H9 (cell line): ENCODE data around the gene XCR1. TPM values are rescaled to one million over a fixed set of nuclear protein-coding genes. Genes with fewer than 3 reads are reported as not detected.

Source experiments
- DNase-seq: peaks from one replicate; pipeline ENCODE4 v3.0.0-alpha.2; 2017
- H2AFZ ChIP-seq: one replicate; pipeline ENCODE4 v1.6.1; 2013; ENCODE audit warnings: mild to moderate bottlenecking, low read length, control low read depth, moderate library complexity
- H2AK5ac ChIP-seq: 2 replicates; pipeline ENCODE4 v1.6.1; 2013; ENCODE audit warnings: low read length, control low read depth, mixed read lengths; ENCODE audit not compliant: insufficient read length
- H2BK120ac ChIP-seq: one replicate; pipeline ENCODE4 v1.6.1; 2013; ENCODE audit warnings: low read depth, mild to moderate bottlenecking, low read length, control low read depth, inconsistent platforms; ENCODE audit not compliant: poor library complexity, severe bottlenecking
- H2BK12ac ChIP-seq: 2 replicates; pipeline ENCODE4 v1.6.1; 2013; ENCODE audit warnings: low read length, control low read depth, mixed read lengths, low read depth; ENCODE audit not compliant: insufficient read length
- H2BK15ac ChIP-seq: 2 replicates; pipeline ENCODE4 v1.6.1; 2013; ENCODE audit warnings: low read depth, low read length, control low read depth
- H2BK20ac ChIP-seq: one replicate; pipeline ENCODE4 v1.6.1; 2013; ENCODE audit warnings: low read depth, mild to moderate bottlenecking, low read length, control low read depth, inconsistent platforms; ENCODE audit not compliant: poor library complexity, severe bottlenecking
- H2BK5ac ChIP-seq: 2 replicates; pipeline ENCODE4 v1.6.1; 2013; ENCODE audit warnings: low read length, control low read depth, mixed read lengths; ENCODE audit not compliant: insufficient read length
- H3K14ac ChIP-seq: 2 replicates; pipeline ENCODE4 v1.6.1; 2013; ENCODE audit warnings: low read length, control low read depth; ENCODE audit not compliant: insufficient read depth
- H3K18ac ChIP-seq: 2 replicates; pipeline ENCODE4 v1.6.1; 2013; ENCODE audit warnings: low read depth, mild to moderate bottlenecking, mixed read lengths, low read length, control low read depth; ENCODE audit not compliant: insufficient read length
- H3K23ac ChIP-seq: 2 replicates; pipeline ENCODE4 v1.6.1; 2013; ENCODE audit warnings: low read length, control low read depth, mixed read lengths, low read depth; ENCODE audit not compliant: insufficient read length
- H3K23me2 ChIP-seq: 2 replicates; pipeline ENCODE4 v1.6.1; 2013; ENCODE audit warnings: low read depth, mild to moderate bottlenecking, mixed read lengths, low read length, control low read depth; ENCODE audit not compliant: insufficient read length, poor library complexity, severe bottlenecking
- H3K27ac ChIP-seq: 2 replicates; pipeline ENCODE4 v1.5.1; 2013; ENCODE audit warnings: low read length, control low read depth, mixed read lengths, low read depth; ENCODE audit not compliant: insufficient read length
- H3K27me3 ChIP-seq: 2 replicates; pipeline ENCODE4 v1.6.1; 2013; ENCODE audit warnings: low read length, control low read depth, inconsistent platforms; ENCODE audit not compliant: insufficient read depth
- H3K4ac ChIP-seq: 2 replicates; pipeline ENCODE4 v1.6.1; 2013; ENCODE audit warnings: low read depth, mild to moderate bottlenecking, control low read depth, inconsistent platforms, low read length, moderate library complexity
- H3K4me1 ChIP-seq: 2 replicates; pipeline ENCODE4 v1.6.1; 2013; ENCODE audit warnings: low read length, control low read depth, inconsistent platforms; ENCODE audit not compliant: insufficient read depth
- H3K4me2 ChIP-seq: 2 replicates; pipeline ENCODE4 v1.6.1; 2013; ENCODE audit warnings: low read length, control low read depth, mixed read lengths; ENCODE audit not compliant: insufficient read length, insufficient read depth
- H3K56ac ChIP-seq: 2 replicates; pipeline ENCODE4 v1.6.1; 2013; ENCODE audit warnings: low read depth, mild to moderate bottlenecking, mixed read lengths, low read length, control low read depth; ENCODE audit not compliant: insufficient read length
- H3K79me1 ChIP-seq: 2 replicates; pipeline ENCODE4 v1.6.1; 2013; ENCODE audit warnings: low read depth, mild to moderate bottlenecking, moderate library complexity, low read length, control low read depth, inconsistent platforms; ENCODE audit not compliant: insufficient read depth, poor library complexity, severe bottlenecking
- H3K79me2 ChIP-seq: 2 replicates; pipeline ENCODE4 v1.6.1; 2013; ENCODE audit warnings: low read length, control low read depth, inconsistent platforms; ENCODE audit not compliant: insufficient read depth
- H3K9ac ChIP-seq: 2 replicates; pipeline ENCODE4 v1.6.1; 2013; ENCODE audit warnings: low read length, control low read depth, mixed read lengths; ENCODE audit not compliant: insufficient read length; ENCODE audit errors: extremely low read depth
- H3K9me3 ChIP-seq: one replicate; pipeline ENCODE4 v1.6.1; 2013; ENCODE audit warnings: low read depth, low read length, inconsistent platforms; ENCODE audit not compliant: control insufficient read depth
- H3T11ph ChIP-seq: one replicate; pipeline ENCODE4 v1.6.1; 2013; ENCODE audit warnings: mild to moderate bottlenecking, low read length, control low read depth, inconsistent platforms
- H4K20me1 ChIP-seq: one replicate; pipeline ENCODE4 v1.6.1; 2013; ENCODE audit not compliant: control insufficient read depth, insufficient read length, insufficient read depth
- H4K5ac ChIP-seq: 2 replicates; pipeline ENCODE4 v1.6.1; 2013; ENCODE audit warnings: low read depth, mild to moderate bottlenecking, mixed read lengths, low read length, control low read depth; ENCODE audit not compliant: insufficient read length
- H4K8ac ChIP-seq: replicated peaks from 2 replicates; pipeline ENCODE4 v1.6.1; 2013; ENCODE audit warnings: low read length, control low read depth, mixed read lengths, low read depth; ENCODE audit not compliant: insufficient read length
- H4K91ac ChIP-seq: 2 replicates; pipeline ENCODE4 v1.6.1; 2013; ENCODE audit warnings: low read depth, mild to moderate bottlenecking, moderate library complexity, mixed read lengths, low read length, control low read depth; ENCODE audit not compliant: insufficient read length
- H3K27ac Mint-ChIP-seq, 3 experiments: 2 replicates in 2 of 3; 3 replicates in 1 of 3; pipeline ENCODE4 v1.8.0; 2020 to 2021; ENCODE audit warnings: mixed read lengths in 3 of 3, mild to moderate bottlenecking in 1 of 3, moderate library complexity in 1 of 3
- H3K27me3 Mint-ChIP-seq: 2 replicates; pipeline ENCODE4 v1.8.0; 2021; ENCODE audit warnings: low read depth, mild to moderate bottlenecking, moderate library complexity, mixed read lengths
- H3K36me3 Mint-ChIP-seq, 3 experiments: 2 replicates in 2 of 3; 3 replicates in 1 of 3; pipeline ENCODE4 v1.8.0; 2020 to 2021; ENCODE audit warnings: low read depth in 3 of 3, mixed read lengths in 3 of 3; ENCODE audit not compliant: insufficient read depth in 1 of 3
- H3K4me1 Mint-ChIP-seq, 2 experiments: 2 replicates each; pipeline ENCODE4 v1.8.0; 2020; ENCODE audit warnings: mixed read lengths in 2 of 2
- H3K4me3 Mint-ChIP-seq, 2 experiments: 2 replicates in 1 of 2; 3 replicates in 1 of 2; pipeline ENCODE4 v1.8.0; 2020 to 2021; ENCODE audit warnings: mild to moderate bottlenecking in 2 of 2, mixed read lengths in 2 of 2, moderate library complexity in 1 of 2
- H3K9me3 Mint-ChIP-seq, 2 experiments: 2 replicates in 1 of 2; 3 replicates in 1 of 2; pipeline ENCODE4 v1.8.0; 2020; ENCODE audit warnings: mild to moderate bottlenecking in 2 of 2, mixed read lengths in 2 of 2, moderate library complexity in 1 of 2
- WGBS: extraction: QIAGEN DNeasy Blood & Tissue Kit; methylation state at CpG from one replicate; pipeline ENCODE4 v1.1.7; 2013; ENCODE audit warnings: missing lambda C conversion rate, low lambda C conversion rate, mixed read lengths; ENCODE audit not compliant: insufficient read length; ENCODE audit errors: extremely low coverage; 5-methylcytosine and 5-hydroxymethylcytosine counted together
- total RNA-seq: library from RNA; stranded (reverse); gene quantifications from 2 replicates; pipeline ENCODE4 v1.2.1, GENCODE V29; 2021
- TF ChIP-seq, protein P1 (sequence below): fragments of 200-600 bp; sonication (generic); conservative IDR thresholded peaks from 3 replicates; pipeline ENCODE4 v1.8.0; 2021; ENCODE audit warnings: antibody characterized with exemption, mild to moderate bottlenecking

Gene XCR1
- total RNA-seq, 1 experiment from 2014 or later, result not detected

DNA sequence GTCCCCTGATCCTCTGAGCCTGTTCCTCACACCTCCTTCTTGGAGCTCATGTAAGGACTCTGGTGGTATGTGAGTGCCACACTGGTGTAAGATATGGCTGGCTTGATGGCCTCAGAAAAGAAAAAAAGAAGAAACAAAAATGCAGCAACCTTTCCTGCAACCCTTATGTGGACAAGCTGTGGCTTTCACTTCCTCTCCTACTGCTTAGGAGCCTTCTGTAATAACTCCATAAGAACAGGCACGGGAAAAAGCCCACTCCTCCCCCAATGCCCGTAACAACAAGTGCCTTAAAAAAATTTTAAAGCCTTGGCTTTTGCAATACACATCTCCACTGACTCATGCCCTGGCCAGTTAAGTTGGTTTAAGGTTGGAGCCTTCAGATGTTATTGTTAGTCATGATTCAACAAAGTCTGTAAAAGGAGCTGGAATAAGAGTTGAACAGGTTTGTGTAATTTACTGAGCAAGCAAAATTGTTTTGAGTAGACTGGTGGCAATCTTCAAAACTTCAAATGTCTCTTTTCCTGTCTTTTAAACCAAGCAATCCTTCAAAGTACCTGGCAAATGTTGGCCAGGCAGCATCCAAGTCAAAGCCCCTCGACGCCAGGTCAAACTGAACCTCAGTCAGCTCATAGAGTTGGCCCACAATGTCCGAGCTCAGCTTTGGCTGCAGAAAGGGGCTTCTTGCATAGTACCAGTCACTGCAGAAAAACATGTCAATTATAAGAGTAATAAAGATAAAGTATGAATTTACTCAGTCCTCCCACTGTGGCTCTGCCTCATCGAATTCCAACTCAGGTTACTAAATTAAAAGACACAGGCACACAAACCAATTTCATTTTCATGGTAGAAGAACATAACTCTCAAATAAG, 54.5 kb downstream of the XCR1 start:
- H3K4me1 ChIP-seq, result no peaks in the 10 kb centered on the region
- H4K8ac ChIP-seq, result no peak overlapping the region
- H3K4me3 Mint-ChIP-seq, result no peak overlapping the region
- H3K56ac ChIP-seq, result no peak overlapping the region
- TF ChIP-seq, protein P1, sequence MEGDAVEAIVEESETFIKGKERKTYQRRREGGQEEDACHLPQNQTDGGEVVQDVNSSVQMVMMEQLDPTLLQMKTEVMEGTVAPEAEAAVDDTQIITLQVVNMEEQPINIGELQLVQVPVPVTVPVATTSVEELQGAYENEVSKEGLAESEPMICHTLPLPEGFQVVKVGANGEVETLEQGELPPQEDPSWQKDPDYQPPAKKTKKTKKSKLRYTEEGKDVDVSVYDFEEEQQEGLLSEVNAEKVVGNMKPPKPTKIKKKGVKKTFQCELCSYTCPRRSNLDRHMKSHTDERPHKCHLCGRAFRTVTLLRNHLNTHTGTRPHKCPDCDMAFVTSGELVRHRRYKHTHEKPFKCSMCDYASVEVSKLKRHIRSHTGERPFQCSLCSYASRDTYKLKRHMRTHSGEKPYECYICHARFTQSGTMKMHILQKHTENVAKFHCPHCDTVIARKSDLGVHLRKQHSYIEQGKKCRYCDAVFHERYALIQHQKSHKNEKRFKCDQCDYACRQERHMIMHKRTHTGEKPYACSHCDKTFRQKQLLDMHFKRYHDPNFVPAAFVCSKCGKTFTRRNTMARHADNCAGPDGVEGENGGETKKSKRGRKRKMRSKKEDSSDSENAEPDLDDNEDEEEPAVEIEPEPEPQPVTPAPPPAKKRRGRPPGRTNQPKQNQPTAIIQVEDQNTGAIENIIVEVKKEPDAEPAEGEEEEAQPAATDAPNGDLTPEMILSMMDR, result no peak
- H2AK5ac ChIP-seq, result no peak overlapping the region
- H3K4me2 ChIP-seq, result no peak overlapping the region
- H2BK5ac ChIP-seq, result no peak overlapping the region
- H3K23ac ChIP-seq, result no peak overlapping the region
- H4K20me1 ChIP-seq, result no peaks in the 10 kb centered on the region
- H3K9ac ChIP-seq, result no peak overlapping the region
- no peak overlapping the region for H4K5ac ChIP-seq
- H3K27ac ChIP-seq, result no peak overlapping the region
- no peaks in the 10 kb centered on the region for H3K9me3 ChIP-seq
- no peak overlapping the region for H2BK120ac ChIP-seq
- H3K23me2 ChIP-seq, result no peaks in the 10 kb centered on the region
- no peak for DNase-seq
- H3K79me2 ChIP-seq, result no peaks in the 10 kb centered on the region
- peaks cover 16 to 76% (median 68%) of the 10 kb centered on the region in 3 experiments; a peak in 6 of 7 replicates for H3K36me3 Mint-ChIP-seq
- no peak overlapping the region for H3K14ac ChIP-seq
- no peak overlapping the region; a peak in 1 of 7 replicates for H3K27ac Mint-ChIP-seq
- H2BK12ac ChIP-seq, result no peak overlapping the region
- H3K27me3 Mint-ChIP-seq, result peaks cover 1% of the 10 kb centered on the region; the same call in 1 of the 2 replicates
- H2AFZ ChIP-seq, result no peak overlapping the region
- no peak overlapping the region for H2BK15ac ChIP-seq
- no peaks in the 10 kb centered on the region for H3K79me1 ChIP-seq
- no peak overlapping the region for H3K18ac ChIP-seq
- no peak overlapping the region for H2BK20ac ChIP-seq
- H4K91ac ChIP-seq, result no peak overlapping the region
- H3K9me3 Mint-ChIP-seq, result no peaks in the 10 kb centered on the region
- no peak overlapping the region for H3K4ac ChIP-seq
- no peak overlapping the region for H3T11ph ChIP-seq
- no peaks in the 10 kb centered on the region for H3K4me1 Mint-ChIP-seq
- WGBS, result no CpG with 5 or more reads among the region's 6 CpGs
- no peaks in the 10 kb centered on the region for H3K27me3 ChIP-seq
